Measurements from ENCODE around the gene UHRF2. TPM values are rescaled to one million over a fixed set of nuclear protein-coding genes. Genes with fewer than 3 reads are reported as not detected.
"Not testable (repeated sequence)": the region's sequence is repeated elsewhere in the genome, so short reads cannot be mapped to it uniquely, and the experiment has no call there.

The UHRF2 gene
- total RNA-seq, 1 donor from 2014 or later = 76.3 TPM

DNA sequence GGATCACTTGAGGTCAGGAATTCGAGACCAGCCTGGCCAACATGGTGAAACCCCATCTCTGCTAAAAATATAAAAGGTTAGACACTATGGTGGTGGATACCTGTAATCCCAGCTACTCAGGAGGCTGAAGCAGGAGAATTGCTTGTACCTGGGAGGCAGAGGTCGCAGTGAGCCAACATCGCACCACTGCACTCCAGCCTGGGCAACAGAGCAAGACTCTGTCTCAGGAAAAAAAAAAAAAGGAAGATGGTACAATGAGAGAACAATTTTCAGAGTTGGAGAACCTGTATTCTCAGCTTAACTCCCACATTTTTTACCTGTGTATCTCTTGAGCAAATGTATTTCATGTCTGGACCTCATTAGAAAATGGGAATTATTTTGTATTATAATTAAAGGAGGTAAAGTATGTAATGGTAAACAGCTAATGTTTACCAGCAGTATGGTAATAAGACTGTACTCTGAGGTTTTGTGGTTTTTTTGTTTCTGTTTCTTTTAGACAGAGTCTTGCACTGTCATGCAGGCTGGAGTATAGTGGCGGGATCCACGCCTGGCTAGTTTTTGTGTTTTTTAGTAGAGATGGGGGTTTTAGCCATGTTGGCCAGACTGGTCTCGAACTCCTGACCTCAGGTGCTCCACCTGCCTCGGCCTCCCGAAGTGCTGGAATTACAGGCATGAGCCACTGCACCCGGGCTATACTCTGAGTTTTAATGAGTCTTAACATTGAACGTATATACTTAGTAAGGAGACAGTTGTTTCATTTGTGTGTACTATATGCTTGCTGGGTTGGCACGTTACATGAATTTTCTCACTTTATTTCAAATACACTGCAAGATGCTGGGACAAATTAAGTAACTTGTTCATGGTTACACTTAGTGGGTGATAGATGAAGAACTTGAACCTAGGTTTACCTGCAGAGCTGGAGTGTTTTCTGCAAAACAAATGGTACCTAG, 16.2 kb downstream of the UHRF2 start:
- no peak for DNase-seq

- no peak for DNase-seq
These were observed 18.0 kb downstream of the UHRF2 start for GRCh38 chr9:6431038-6431437.

- DNase-seq = no peak
These were observed 20.4 kb downstream of the UHRF2 start for GRCh38 chr9:6433410-6433809.

DNA sequence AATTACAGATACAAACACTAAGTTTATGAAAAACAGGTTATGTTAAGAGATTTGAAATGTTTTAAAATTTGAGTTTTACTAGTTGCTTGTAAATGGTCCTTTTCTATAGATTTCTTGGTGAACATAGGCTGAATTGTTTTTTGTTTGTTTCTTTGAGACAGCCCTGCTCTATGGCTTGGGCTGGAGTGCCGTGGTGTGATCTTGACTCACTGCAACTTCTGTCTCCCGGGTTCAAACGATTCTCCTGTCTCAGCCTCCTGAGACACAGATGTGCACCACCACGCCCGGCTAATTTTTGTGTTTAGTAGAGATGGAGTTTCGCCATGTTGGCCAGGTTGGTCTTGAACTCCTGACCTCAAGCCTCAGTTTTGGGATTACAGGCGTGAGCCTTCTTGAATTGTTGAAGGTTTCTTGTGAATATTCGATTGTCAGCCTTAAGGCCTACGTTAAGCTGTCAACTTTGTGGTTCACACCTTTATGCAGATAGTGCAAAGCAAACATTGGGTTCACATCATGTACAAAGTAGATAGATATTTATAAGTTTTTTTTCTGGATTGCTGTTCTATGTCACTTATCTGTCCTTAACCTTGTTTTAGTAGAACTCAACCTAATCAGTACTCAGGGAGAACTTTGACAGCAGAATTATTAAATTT, 26.2 kb downstream of the UHRF2 start:
- no peak for DNase-seq

- DNase-seq = no peak
These were observed 27.4 kb downstream of the UHRF2 start for GRCh38 chr9:6440405-6440804.

- DNase-seq = no peak
These were observed 28.3 kb downstream of the UHRF2 start for GRCh38 chr9:6441269-6441668.

GRCh38 chr9:6443661-6444060, 30.7 kb downstream of the UHRF2 start:
- no peak for DNase-seq

GRCh38 chr9:6444128-6444527, 31.1 kb downstream of the UHRF2 start:
- no peak for DNase-seq

- DNase-seq = no peak
These were observed 36.1 kb downstream of the UHRF2 start for GRCh38 chr9:6449086-6449485.

GRCh38 chr9:6449645-6450044, 36.6 kb downstream of the UHRF2 start:
- no peak for DNase-seq

- DNase-seq = no peak
These were observed 37.8 kb downstream of the UHRF2 start for GRCh38 chr9:6450641-6451375.

DNA sequence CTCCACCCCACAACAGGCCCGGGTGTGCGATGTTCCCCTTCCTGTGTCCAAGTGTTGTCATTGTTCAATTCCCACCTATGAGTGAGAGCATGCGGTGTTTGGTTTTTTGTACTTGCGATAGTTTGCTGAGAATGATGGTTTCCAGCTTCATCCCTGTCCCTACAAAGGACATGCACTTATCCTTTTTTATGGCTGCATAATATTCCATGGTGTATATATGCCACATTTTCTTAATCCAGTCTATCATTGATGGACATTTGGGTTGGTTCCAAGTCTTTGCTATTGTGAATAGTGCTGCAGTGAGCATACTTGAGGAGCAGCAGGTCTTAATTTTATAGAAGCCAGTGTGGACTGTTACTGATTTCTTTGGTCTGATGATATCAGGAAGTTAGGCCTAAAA, 42.3 kb downstream of the UHRF2 start:
- not testable (repeated sequence) for DNase-seq

GRCh38 chr9:6458704-6459103, 45.7 kb downstream of the UHRF2 start:
- not testable (repeated sequence) for DNase-seq

- no peak for DNase-seq
These were observed 46.7 kb downstream of the UHRF2 start for GRCh38 chr9:6459718-6460117.

DNA sequence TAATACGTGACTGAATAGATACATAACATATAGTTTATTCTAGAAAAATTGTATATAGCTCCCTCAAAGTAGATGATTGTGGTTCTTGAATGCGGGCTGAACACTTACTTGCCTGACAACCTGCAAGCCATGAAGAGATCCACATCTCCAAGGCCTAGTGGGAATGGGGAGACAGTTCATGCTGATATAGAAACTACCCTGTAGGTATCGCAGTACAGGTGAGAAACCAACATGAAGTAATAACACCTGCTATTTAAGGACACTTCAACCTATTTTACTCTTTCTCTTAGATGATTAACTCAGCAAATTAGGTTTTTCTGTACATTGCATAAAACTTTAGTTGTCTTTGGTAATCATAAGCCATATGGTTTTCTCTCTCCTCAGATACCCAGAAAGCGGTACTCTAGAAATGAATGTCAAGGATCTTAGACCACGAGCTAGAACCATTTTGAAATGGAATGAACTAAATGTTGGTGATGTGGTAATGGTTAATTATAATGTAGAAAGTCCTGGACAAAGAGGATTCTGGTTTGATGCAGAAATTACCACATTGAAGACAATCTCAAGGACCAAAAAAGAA, 47.3 kb downstream of the UHRF2 start:
- DNase-seq = no peak

DNA sequence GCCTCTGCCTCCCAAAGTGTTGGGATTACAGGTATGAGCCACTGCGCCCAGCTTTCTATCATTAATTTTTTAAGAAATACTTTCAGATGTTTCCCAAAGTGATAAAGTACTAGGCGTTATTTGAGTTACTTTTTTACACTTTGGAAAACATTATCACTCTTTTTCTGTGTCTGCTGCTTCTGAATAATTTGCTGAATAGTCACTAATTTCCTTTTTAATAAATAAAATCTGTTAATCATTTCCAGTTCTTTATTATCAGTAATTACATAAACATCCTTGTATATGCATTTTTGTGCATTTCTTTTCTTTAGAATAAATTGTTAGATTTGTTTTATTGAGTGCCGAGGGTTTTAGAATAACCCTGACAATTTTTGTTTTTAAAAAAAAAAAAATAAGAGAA, 48.6 kb downstream of the UHRF2 start:
- no peak for DNase-seq

GRCh38 chr9:6467006-6467625, 54.1 kb downstream of the UHRF2 start:
- no peak for DNase-seq

GRCh38 chr9:6471231-6471850, 58.3 kb downstream of the UHRF2 start:
- no peak for DNase-seq

- no peak for DNase-seq
These were observed 60.2 kb downstream of the UHRF2 start for GRCh38 chr9:6473151-6473550.

DNA sequence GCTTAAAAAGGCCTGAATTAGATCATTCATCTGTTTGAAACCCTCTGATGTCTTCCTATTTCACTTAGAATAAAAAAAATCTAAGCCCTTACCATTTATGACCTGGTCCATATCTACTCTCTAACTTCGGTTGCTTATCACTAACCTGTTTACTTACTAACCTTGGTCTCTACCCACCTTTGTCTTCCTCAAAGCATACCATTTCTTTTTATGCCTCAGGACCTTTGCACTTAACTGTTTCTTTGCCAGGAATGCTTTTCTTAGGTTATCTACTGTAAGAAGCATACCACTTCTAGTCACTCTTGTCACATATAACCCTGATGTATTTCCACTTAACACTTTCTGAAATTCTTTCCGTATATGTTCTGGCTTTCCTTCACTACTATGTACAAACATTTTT, 67.0 kb downstream of the UHRF2 start:
- DNase-seq = no peak

DNA sequence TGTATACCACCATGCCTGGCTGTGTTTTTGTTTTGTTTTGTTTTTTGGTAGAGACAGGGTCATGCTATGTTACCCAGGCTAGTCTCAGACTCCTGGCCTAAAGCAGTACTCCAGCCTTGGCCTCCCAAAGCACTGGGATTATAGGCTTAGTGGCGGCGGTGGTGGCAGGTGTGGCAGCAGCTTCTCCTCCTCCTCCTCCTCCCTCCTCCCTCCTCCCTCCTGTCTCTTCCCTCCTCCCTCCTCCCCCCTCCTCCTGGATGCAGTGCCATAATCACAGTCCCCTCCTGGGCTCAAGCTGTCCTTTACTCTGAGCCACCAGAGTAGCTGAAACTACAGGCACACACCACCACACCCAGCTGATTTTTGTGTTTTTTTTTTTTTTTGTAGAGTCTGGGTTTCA, 71.2 kb downstream of the UHRF2 start:
- no peak for DNase-seq

DNA sequence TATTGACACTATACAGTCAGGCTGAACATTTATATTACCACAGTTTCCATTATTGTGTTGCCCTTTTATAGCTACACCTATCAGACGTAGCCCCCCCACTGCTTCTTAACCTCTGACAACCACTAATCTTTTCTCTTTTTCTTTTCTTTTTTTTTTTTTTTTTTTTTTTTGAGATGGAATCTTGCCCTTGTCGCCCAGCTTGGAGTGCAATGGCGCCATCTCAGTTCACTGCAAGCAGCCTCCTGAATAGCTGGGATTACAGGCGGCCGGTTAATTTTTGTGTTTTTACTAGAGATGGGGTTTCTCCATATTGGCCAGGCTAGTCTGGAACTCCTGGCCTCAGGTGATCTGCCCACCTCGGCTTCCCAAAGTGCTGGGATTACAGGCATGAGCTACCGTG, 75.4 kb downstream of the UHRF2 start:
- DNase-seq = no peak

Measured in tongue (tissue), 2 donors.